HG02678 (cell line): ENCODE measurements around the gene PLEKHM2.
"Not testable (repeated sequence)": the region's sequence is repeated elsewhere in the genome, so short reads cannot be mapped to it uniquely, and the experiment has no call there.

Source experiments
- ATAC-seq: cut with Tn5 transposase; IDR thresholded peaks from one replicate; pipeline ENCODE4 v1.9.1; 2021; ENCODE audit warnings: mild to moderate bottlenecking, moderate library complexity; ENCODE audit not compliant: unreplicated experiment

The PLEKHM2 gene

DNA sequence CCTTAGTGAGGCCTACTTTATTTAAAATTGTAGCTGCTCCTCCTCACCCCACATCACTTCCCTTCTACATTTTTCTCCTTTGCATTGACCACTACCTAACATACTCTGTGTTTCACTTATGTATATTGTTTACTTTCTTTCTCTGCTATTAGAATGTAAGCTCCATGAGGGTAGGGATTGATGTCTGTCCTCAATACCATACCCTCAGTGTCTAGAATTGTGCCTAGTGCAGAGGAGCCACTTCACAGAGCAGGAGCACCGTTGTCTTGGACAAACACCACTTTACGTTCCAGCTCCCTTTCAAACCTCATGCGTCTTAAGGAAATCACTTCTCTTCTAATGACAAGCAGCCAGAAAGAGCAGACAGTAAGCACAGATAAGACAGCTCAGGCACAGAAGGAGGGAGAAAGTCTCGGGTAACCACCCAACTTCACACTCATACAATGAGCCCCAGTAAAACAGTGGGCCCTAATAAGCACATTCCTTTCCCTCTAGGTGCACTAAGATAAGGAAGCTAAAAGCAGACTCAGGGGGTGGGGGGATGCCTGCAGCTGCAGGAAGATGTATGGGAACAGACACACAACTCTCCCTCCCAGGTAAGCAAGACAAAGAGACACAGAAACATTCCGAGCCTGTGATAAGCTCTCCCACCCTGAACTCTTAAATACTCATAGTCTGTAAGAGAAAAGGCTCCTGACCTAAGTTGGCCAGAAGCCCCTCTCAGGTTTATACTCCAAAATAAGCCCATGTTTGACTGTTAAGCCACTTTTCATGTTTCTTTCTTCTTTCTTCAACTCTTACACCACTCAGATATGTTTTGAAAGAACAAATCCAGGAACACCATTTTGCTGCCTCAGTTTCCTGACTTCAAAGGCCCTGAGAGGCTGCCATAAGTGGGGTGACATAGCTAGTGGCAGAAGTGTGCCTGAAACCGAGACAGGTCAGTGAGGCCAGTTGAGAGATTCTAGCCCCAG, 7.1 kb upstream of the PLEKHM2 start:
- no peak for ATAC-seq

- no peak for ATAC-seq
These were observed 5.5 kb upstream of the PLEKHM2 start for GRCh38 chr1:15678578-15678977.

- no peak for ATAC-seq
These were observed 4.0 kb upstream of the PLEKHM2 start for GRCh38 chr1:15680131-15680530.

DNA sequence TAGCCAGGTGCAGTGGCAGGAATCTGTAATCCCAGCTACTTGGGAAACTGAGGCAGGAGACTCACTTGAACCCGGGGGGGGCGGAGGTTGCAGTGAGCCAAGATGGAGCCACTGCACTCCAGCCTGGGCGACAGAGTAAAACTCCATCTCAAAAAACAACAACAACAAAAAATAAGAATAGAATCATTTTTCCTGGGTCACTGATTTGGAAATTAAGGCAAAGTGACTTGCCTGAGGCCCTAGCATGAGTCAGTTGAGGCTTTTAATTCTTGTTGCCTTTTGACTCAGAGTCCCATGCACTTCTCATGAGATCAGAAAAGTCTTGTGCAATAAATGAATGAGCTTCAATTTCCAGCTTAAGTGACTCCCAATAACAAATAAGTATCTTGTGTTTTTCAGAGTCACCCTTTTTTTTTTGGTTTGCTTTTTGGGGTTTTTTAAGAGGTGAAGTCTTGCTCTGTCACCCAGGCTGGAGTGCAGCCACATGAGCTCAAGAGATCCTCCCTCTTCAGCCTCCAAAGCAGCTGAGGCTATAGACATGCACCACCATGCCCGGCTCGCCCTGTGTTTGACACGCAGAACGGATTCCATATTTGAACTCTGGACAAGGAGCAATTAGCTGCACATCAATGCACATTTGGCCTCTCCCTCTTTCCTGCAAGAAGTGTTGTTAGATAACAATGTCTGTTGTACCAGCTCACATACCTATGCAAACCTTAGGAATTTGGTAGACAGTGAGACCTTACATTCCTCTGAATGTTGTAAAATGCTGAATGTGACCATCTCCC, 3.4 kb upstream of the PLEKHM2 start:
- no peak for ATAC-seq

- no peak for ATAC-seq
These were observed 2.5 kb upstream of the PLEKHM2 start for GRCh38 chr1:15681349-15682292.

GRCh38 chr1:15682936-15683341, 1.2 kb upstream of the PLEKHM2 start:
- ATAC-seq, result no peak

DNA sequence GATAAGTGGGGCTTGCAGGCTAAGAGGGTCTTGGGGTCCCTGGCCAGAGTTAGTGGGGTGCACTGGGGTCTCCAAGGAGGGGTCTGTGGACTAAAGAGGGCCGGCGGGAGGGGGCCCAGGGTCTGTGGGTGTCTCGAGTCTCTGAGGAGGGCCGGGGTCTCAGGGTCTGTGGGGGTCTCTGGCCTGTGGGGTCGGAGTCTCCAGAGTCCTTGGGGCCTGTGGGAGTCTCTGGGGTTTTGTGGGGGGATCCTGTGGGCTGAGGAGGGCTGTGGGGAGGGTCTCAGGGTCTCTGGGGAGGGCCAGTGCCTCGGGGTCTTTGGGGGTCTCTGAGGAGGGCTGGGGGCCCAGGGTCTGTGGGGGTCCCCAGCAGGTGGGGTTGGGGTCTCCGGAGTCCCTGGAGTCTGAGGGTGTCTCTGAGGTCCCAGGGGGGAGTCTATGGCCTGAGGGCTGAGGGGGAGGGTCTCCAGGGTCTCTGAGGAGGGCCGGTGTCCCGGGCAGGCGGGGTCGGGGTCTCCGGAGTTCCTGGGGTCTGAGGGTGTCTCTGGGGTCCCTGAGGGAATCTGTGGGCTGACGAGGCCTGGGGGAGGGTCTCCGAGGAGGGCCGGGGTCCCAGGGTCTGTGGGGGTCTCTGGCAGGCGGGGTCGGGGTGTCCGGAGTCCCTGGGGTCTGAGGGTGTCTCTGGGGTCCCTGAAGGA, 628 bp upstream of the PLEKHM2 start:
- no peak for ATAC-seq

DNA sequence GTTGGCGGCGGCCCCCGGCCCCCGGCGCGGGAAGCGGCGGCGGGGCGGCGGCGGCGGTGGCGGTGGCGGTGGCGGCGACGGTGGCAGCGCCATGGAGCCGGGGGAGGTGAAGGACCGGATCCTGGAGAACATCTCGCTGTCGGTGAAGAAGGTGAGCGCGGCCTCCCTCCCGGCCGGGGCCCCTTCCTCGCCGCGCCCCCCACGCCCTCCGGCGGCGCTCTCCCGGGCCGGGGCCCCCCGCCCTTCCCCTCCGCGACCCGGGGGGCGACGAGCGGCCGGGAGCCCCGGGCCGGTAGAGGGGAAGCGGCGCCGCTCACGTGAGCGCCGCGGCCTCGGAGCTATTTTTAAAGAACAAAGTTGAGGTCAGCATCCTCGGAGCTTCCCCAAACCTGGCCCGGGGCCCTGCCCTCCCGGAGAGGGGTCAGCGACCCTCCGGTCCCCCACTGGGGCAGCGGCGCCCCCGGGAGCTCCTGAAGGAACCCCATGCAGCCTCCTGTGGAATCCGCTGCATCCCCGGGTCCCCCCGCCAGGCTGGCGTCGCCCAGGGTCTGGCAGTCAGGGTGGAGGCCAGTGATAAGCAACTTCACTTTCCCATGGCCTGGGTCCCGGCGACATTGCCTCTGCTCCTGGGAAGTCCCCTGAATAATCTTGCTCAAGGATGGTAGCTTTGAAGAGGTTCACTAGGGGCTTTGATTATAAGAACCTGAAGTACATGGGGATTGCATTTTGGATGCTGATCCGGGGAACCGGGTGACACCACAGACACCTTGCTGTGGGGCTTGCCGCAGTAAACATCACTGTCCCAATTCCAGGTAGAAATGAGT, 560 bp downstream of the PLEKHM2 start:
- ATAC-seq, result peak; percentile 40

- ATAC-seq, result no peak
These were observed 1.7 kb downstream of the PLEKHM2 start for GRCh38 chr1:15685820-15686219.

DNA sequence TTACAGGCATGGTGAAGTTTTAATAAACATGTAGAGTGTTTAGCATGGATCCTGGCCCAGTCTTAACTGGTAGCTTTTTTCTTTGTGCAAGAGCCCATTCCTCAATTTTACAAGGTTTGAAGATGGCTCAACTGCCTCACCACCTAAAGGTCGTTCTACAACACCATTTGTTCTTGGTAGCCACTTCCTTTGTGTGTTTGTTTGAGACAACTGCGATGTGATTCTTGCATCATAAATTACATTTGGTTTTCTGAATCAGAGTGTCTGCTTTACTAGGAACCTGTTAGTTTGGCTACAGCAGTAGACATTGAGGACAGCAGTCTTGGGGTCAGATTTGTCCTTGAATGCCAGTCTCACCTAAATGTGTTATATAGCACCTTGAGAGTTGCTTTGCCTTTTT, 3.3 kb downstream of the PLEKHM2 start:
- ATAC-seq, result no peak

GRCh38 chr1:15690317-15690716, 6.2 kb downstream of the PLEKHM2 start:
- ATAC-seq, result no peak

DNA sequence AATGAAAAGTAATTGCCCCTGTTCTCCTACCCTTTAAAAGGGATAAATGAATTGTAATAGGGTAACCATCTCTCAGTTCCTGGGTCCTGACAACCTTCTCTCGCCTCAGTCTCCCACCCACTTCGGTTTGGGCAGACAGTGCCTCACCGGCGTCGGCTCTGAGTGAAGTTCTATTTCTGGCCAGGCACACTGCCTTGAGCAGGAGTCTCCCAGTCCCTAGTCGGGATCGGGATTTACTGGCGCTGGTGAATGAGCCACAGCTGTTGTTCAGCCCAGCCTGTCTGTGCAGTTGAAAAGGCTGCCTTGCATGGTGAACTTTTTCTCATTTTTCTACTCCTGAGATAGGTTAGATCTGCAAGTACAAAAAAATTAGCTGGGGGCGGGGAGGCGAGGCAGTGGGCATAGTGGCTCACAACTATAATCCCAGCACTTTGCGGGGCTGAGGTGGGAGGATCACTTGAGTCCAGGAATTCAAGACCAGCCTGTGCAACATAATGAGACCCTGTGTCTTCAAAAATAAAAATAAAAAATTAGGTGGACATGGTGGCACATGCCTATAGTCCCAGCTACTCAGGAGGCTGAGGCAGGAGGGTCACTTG, 7.4 kb downstream of the PLEKHM2 start:
- ATAC-seq, result no peak

- ATAC-seq, result no peak
These were observed 8.1 kb downstream of the PLEKHM2 start for GRCh38 chr1:15692121-15692682.

DNA sequence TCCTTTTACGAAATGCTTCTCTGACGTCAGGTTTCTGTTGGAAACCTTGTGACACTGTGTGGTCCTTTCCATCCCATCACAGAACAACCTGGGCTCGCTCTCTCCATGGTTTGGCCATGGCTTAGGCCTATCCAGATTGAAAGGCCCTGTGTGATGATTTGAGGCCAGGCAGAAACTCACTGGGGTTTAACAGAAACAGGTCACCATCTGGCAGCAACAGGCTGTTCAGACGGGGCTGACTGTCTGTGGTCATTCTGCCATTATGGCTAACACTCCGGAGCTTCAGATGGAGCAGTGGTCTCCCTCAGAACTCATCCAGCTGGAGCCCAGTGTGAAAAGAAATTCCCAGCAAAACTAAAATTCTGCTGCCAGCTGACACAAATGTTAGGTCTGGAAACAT, 9.3 kb downstream of the PLEKHM2 start:
- no peak for ATAC-seq

DNA sequence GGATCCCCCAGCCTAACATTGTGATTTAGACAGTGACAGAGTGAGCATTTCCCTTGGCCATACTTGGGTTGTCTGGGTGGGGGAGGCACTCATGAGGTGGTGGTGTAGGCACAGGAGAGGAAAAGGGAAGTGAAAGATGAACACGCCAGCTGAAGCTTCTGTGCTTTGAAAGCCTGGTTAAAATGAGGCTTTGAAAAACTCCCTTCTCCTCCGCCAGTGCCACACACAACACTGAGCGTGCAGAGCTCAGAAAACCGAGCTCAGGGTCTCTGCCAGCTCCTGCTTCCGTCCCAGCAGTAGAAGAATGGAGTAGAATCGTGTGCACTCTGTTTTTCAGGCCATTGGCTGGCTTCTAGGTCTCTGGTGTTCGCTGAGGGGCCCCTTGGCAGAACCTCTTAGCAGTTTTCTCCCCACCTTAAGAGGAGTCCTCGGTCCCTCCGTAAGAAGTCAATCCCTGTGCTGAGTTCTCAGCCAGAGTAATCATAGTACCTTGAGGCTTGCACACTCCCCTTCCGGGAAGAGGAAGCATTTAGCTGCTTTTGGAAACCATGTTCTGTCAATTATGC, 12.9 kb downstream of the PLEKHM2 start:
- peak; percentile 88 for ATAC-seq

- no peak for ATAC-seq
These were observed 14.1 kb downstream of the PLEKHM2 start for GRCh38 chr1:15698201-15698600.

GRCh38 chr1:15699321-15699720, 15.2 kb downstream of the PLEKHM2 start:
- ATAC-seq, result not testable (repeated sequence)

- no peak for ATAC-seq
These were observed 16.4 kb downstream of the PLEKHM2 start for GRCh38 chr1:15700508-15700907.
